ENCODE measurements around the gene KCNJ10.

Gene KCNJ10

GRCh38 chr1:159974350-159974965 lies 95.5 kb downstream of the KCNJ10 start:
- H3K4me3 ChIP-seq (ENCODE audit: control insufficient read depth, low read depth, low read length) = no peak overlapping the region
- no peak for DNase-seq (ENCODE audit: low read depth)
- TF ChIP-seq CTCF (conservative IDR thresholded peaks at IDR 0.05; ENCODE audit: control insufficient read depth, insufficient read depth, low read depth, low read length) = no peak

GRCh38 chr1:159973350-159973940 lies 96.5 kb downstream of the KCNJ10 start:
- no peak overlapping the region for H3K4me3 ChIP-seq (ENCODE audit: control insufficient read depth, low read depth, low read length)
- no peak for TF ChIP-seq CTCF (conservative IDR thresholded peaks at IDR 0.05; ENCODE audit: control insufficient read depth, insufficient read depth, low read depth, low read length)
- DNase-seq (ENCODE audit: low read depth) = no peak

GRCh38 chr1:159972443-159973205 lies 97.3 kb downstream of the KCNJ10 start:
- DNase-seq (ENCODE audit: low read depth) = no peak
- no peak overlapping the region for H3K4me3 ChIP-seq (ENCODE audit: control insufficient read depth, low read depth, low read length)
- TF ChIP-seq CTCF (conservative IDR thresholded peaks at IDR 0.05; ENCODE audit: control insufficient read depth, insufficient read depth, low read depth, low read length) = no peak

- no peak overlapping the region for H3K4me3 ChIP-seq (ENCODE audit: control insufficient read depth, low read depth, low read length)
- TF ChIP-seq CTCF (conservative IDR thresholded peaks at IDR 0.05; ENCODE audit: control insufficient read depth, insufficient read depth, low read depth, low read length) = no peak
- DNase-seq (ENCODE audit: low read depth) = no peak
Observed at GRCh38 chr1:159970932-159971342, 99.0 kb downstream of the KCNJ10 start.

- H3K4me3 ChIP-seq (ENCODE audit: control insufficient read depth, low read depth, low read length) = no peak overlapping the region
- no peak for DNase-seq (ENCODE audit: low read depth)
- no peak for TF ChIP-seq CTCF (conservative IDR thresholded peaks at IDR 0.05; ENCODE audit: control insufficient read depth, insufficient read depth, low read depth, low read length)
Observed at GRCh38 chr1:159968901-159969300, 101.1 kb downstream of the KCNJ10 start.

- no peak for DNase-seq (ENCODE audit: low read depth)
- H3K4me3 ChIP-seq (ENCODE audit: control insufficient read depth, low read depth, low read length) = no peak overlapping the region
- TF ChIP-seq CTCF (conservative IDR thresholded peaks at IDR 0.05; ENCODE audit: control insufficient read depth, insufficient read depth, low read depth, low read length) = no peak
Observed at GRCh38 chr1:159965263-159965662, 104.7 kb downstream of the KCNJ10 start.

All from fibroblast of mammary gland (primary cell).